Measurements from ENCODE around the gene LCLAT1.

LCLAT1 gene

GRCh38 chr2:30436859-30437435, 10.1 kb upstream of the LCLAT1 start:
- H3K4me3 ChIP-seq (ENCODE audit: low read length), result no peak overlapping the region
- no peak for TF ChIP-seq ZNF274 (IDR thresholded peaks at IDR 0.05; ENCODE audit: low read depth, low read length)

GRCh38 chr2:30437809-30438548, 9.1 kb upstream of the LCLAT1 start:
- no peak for TF ChIP-seq ZNF274 (IDR thresholded peaks at IDR 0.05; ENCODE audit: low read depth, low read length)
- H3K4me3 ChIP-seq (ENCODE audit: low read length), result no peak overlapping the region

GRCh38 chr2:30439296-30439695, 7.8 kb upstream of the LCLAT1 start:
- TF ChIP-seq ZNF274 (IDR thresholded peaks at IDR 0.05; ENCODE audit: low read depth, low read length), result no peak
- H3K4me3 ChIP-seq (ENCODE audit: low read length), result no peak overlapping the region

GRCh38 chr2:30439879-30440278, 7.2 kb upstream of the LCLAT1 start:
- no peak overlapping the region for H3K4me3 ChIP-seq (ENCODE audit: low read length)
- no peak for TF ChIP-seq ZNF274 (IDR thresholded peaks at IDR 0.05; ENCODE audit: low read depth, low read length)

GRCh38 chr2:30441023-30441422, 6.0 kb upstream of the LCLAT1 start:
- no peak for TF ChIP-seq ZNF274 (IDR thresholded peaks at IDR 0.05; ENCODE audit: low read depth, low read length)
- H3K4me3 ChIP-seq (ENCODE audit: low read length), result no peak overlapping the region

- TF ChIP-seq ZNF274 (IDR thresholded peaks at IDR 0.05; ENCODE audit: low read depth, low read length), result no peak
- H3K4me3 ChIP-seq (ENCODE audit: low read length), result no peak overlapping the region
Measured at GRCh38 chr2:30443081-30443480, 4.0 kb upstream of the LCLAT1 start.

GRCh38 chr2:30444273-30444672, 2.8 kb upstream of the LCLAT1 start:
- no peak for TF ChIP-seq ZNF274 (IDR thresholded peaks at IDR 0.05; ENCODE audit: low read depth, low read length)
- no peak overlapping the region for H3K4me3 ChIP-seq (ENCODE audit: low read length)

- no peak for TF ChIP-seq ZNF274 (IDR thresholded peaks at IDR 0.05; ENCODE audit: low read depth, low read length)
- no peak overlapping the region for H3K4me3 ChIP-seq (ENCODE audit: low read length)
Measured at GRCh38 chr2:30445266-30445821, 1.7 kb upstream of the LCLAT1 start.

- no peak for TF ChIP-seq ZNF274 (IDR thresholded peaks at IDR 0.05; ENCODE audit: low read depth, low read length)
- peak overlapping the region; percentile 78 for H3K4me3 ChIP-seq (ENCODE audit: low read length)
Measured at GRCh38 chr2:30446602-30447148, 371 bp upstream of the LCLAT1 start.

DNA sequence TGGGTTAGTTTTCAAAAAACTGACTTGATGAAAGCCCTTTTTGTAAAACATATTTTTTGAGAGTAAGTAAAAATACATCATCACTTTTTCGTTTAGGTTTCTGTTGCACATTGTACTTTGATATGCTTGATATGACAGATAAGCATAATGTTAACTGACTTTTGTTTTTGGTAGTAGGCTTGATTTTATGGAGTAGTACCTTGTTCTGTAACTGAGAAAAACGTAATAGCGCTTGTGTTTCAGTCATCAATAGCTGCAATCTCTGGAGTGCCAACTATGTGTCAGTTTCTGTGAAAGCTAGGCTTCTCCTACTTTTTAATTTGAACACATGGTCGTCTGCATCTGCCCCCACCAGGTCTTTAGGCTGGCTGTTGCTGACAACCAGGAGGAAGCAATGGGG, 1.3 kb downstream of the LCLAT1 start:
- no peak overlapping the region; the same call in 1 of the 2 replicates for H3K4me3 ChIP-seq (ENCODE audit: low read length)
- TF ChIP-seq ZNF274 (IDR thresholded peaks at IDR 0.05; ENCODE audit: low read depth, low read length), result no peak

- no peak overlapping the region for H3K4me3 ChIP-seq (ENCODE audit: low read length)
- TF ChIP-seq ZNF274 (IDR thresholded peaks at IDR 0.05; ENCODE audit: low read depth, low read length), result no peak
Measured at GRCh38 chr2:30448866-30449265, 1.8 kb downstream of the LCLAT1 start.

GRCh38 chr2:30450025-30450424, 3.0 kb downstream of the LCLAT1 start:
- H3K4me3 ChIP-seq (ENCODE audit: low read length), result no peak overlapping the region
- TF ChIP-seq ZNF274 (IDR thresholded peaks at IDR 0.05; ENCODE audit: low read depth, low read length), result no peak

DNA sequence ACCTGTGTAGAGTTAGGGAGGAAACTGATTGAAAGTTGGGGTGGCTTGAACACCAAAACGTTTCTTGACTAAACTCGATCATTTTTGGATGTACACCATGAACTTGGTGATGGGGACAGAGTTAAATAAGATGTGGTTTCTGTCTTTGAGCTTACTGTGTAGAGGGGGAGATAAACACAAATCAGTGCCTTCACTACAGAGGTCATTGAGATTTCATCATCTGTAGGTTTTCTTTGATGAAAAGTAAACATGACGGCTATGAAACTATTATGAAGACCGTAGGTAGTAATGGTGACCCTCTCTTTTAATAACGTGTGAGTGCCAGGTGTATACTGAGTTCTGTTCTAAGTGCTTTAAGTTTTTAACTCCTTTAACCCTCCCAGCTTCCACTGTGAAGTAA, 6.5 kb downstream of the LCLAT1 start:
- no peak overlapping the region for H3K4me3 ChIP-seq (ENCODE audit: low read length)
- TF ChIP-seq ZNF274 (IDR thresholded peaks at IDR 0.05; ENCODE audit: low read depth, low read length), result no peak

GRCh38 chr2:30454571-30454970, 7.5 kb downstream of the LCLAT1 start:
- H3K4me3 ChIP-seq (ENCODE audit: low read length), result no peak overlapping the region

More at GRCh38 chr2:30454571-30454970, 7.5 kb downstream of the LCLAT1 start:
- no peak for TF ChIP-seq ZNF274 (IDR thresholded peaks at IDR 0.05; ENCODE audit: low read depth, low read length)

All from GM08714 (cell line).